ENCODE measurements around the gene ABCD2.

The ABCD2 gene

DNA sequence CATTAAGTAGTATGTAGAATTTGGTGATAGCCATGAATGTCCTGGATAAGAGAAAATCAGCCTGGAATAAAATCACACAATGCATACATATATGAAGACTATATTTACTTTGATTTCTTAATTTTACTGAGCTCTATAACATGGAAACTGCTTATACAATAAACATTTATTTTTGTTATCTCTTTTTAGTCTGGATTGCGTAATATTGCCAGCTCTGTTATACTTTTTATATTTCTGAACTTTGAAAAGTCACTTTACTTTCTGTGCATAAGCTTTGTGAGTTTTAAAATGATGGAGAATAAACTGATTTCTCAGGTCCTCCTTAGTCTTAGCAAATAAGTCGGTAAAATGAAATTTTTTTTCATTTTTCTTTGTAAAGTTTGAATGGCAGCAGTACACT is 19.2 kb upstream of the ABCD2 start:
- DNase-seq (ENCODE audit: low read depth) = no peak
- no peak overlapping the region for H3K4me3 ChIP-seq (ENCODE audit: low read depth, low read length)
- TF ChIP-seq, protein P1, sequence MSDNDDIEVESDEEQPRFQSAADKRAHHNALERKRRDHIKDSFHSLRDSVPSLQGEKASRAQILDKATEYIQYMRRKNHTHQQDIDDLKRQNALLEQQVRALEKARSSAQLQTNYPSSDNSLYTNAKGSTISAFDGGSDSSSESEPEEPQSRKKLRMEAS (IDR thresholded peaks at IDR 0.05; ENCODE audit: low read depth, low read length) = no peak
- TF ChIP-seq CTCF (IDR thresholded peaks at IDR 0.05; ENCODE audit: low read depth, low read length) (no peak), POLR2A (IDR thresholded peaks at IDR 0.05; ENCODE audit: extremely low read depth, insufficient read length) (no peak), MYC (IDR thresholded peaks at IDR 0.05; ENCODE audit: low read depth, low read length) (no peak)

- TF ChIP-seq MYC (IDR thresholded peaks at IDR 0.05; ENCODE audit: low read depth, low read length) = no peak
- TF ChIP-seq CTCF (IDR thresholded peaks at IDR 0.05; ENCODE audit: low read depth, low read length) = no peak
- TF ChIP-seq, protein P1 (IDR thresholded peaks at IDR 0.05; ENCODE audit: low read depth, low read length) = no peak
- no peak for TF ChIP-seq POLR2A (IDR thresholded peaks at IDR 0.05; ENCODE audit: extremely low read depth, insufficient read length)
- DNase-seq (ENCODE audit: low read depth) = no peak
- no peak overlapping the region for H3K4me3 ChIP-seq (ENCODE audit: low read depth, low read length)
Measured at GRCh38 chr12:39638178-39638577, 18.6 kb upstream of the ABCD2 start.

DNA sequence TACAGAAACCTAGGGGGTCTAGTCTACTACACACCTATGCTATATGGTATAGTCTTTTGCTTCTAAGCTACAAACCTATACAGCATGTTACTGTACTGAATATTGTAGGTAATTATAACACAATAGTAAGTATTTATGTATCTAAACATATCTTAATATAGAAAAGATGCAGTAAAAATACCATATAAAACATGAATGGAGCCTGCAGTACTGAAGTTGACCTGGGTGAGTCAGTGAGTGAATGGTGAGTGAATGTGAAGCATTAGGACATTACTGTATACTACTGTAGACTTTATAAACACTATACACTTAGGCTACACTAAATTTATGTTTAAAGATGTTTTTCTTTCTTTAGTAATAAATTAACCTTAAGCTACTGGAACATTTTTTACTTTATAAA is 13.1 kb upstream of the ABCD2 start:
- TF ChIP-seq MYC (IDR thresholded peaks at IDR 0.05; ENCODE audit: low read depth, low read length) (no peak), POLR2A (IDR thresholded peaks at IDR 0.05; ENCODE audit: extremely low read depth, insufficient read length) (no peak), CTCF (IDR thresholded peaks at IDR 0.05; ENCODE audit: low read depth, low read length) (no peak)
- TF ChIP-seq, protein P1 (IDR thresholded peaks at IDR 0.05; ENCODE audit: low read depth, low read length) = no peak
- no peak for DNase-seq (ENCODE audit: low read depth)
- no peak overlapping the region for H3K4me3 ChIP-seq (ENCODE audit: low read depth, low read length)

DNA sequence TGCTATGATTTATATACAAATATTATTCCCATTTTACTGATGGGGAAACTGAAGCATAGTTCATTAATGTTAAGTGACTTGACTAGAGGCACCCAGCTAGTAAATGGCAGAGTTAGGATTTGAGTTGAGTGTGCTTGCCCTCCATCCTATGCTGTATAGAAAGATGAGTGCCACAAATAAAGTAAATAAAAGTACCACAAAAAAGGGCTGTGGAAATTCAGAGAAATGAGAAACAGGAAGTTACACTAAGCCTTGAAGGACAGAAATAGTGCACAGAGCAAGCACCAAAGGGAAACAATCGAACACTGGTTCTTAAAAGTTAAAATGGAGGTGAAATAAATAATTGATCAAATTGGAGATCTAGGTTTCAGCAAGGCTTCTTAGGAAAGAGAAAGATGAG is 9.2 kb upstream of the ABCD2 start:
- no peak overlapping the region for H3K4me3 ChIP-seq (ENCODE audit: low read depth, low read length)
- no peak for TF ChIP-seq MYC (IDR thresholded peaks at IDR 0.05; ENCODE audit: low read depth, low read length)
- TF ChIP-seq, protein P1 (IDR thresholded peaks at IDR 0.05; ENCODE audit: low read depth, low read length) = no peak
- no peak for TF ChIP-seq CTCF (IDR thresholded peaks at IDR 0.05; ENCODE audit: low read depth, low read length)
- TF ChIP-seq POLR2A (IDR thresholded peaks at IDR 0.05; ENCODE audit: extremely low read depth, insufficient read length) = no peak
- DNase-seq (ENCODE audit: low read depth) = no peak

GRCh38 chr12:39627914-39628313 is 8.3 kb upstream of the ABCD2 start:
- DNase-seq (ENCODE audit: low read depth) = no peak
- TF ChIP-seq CTCF (IDR thresholded peaks at IDR 0.05; ENCODE audit: low read depth, low read length) (no peak), MYC (IDR thresholded peaks at IDR 0.05; ENCODE audit: low read depth, low read length) (no peak), POLR2A (IDR thresholded peaks at IDR 0.05; ENCODE audit: extremely low read depth, insufficient read length) (no peak)
- TF ChIP-seq, protein P1 (IDR thresholded peaks at IDR 0.05; ENCODE audit: low read depth, low read length) = no peak
- no peak overlapping the region for H3K4me3 ChIP-seq (ENCODE audit: low read depth, low read length)

Data from NB4 (cell line).